Jurkat, Clone E6-1 (cell line): ENCODE data around the gene TBC1D22A.

Source experiments
- DNase-seq: peaks from one replicate; pipeline ENCODE4 v3.0.0-alpha.2; 2011; ENCODE audit warnings: low read depth, low spot score
- H3K4me3 ChIP-seq: 2 replicates; pipeline ENCODE4 v1.5.1; 2011; ENCODE audit warnings: mild to moderate bottlenecking, low read length, control low read depth, moderate library complexity

TBC1D22A gene

DNA sequence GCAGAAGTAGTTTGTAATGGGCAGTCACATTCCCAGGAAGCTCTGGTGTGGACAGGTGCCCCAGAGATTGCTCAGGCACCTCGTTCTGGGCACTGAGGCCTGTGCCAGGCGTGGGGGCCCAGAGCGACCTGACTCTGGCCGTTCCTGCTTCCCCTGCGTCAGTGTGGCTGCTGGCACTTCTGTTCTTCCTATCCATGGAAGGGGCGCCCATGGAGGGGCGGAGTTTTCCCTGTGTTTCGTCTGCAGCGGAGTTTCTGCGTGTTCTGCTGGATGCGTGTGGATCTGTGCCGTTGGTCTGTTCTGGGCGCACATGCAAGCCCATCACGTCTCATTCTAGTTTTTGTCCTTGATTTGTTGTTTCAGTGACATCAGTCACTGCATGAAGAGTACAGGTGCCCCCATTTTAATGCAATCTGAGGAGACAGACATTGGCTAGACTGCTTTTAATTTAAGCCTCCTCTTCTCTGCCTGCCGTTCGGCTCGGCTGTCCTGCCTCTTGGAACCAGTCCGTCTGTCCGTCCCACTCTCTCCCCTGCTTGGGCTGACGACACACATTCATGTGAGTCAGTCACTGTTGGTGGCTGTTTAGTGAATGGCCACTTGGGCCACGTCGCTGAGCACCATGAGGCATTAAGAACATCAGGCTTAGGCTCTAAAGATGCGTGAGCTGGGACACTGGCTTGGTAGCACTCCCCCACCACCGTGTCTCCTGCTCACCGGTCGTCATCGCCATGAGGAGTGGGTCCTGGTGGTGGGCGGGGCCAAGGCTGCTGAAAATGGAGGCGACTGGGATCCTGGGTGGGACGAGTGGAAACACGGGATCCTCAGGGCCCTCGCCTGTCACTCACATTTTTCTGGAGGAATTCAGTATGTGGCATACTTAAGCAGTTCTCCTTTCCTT is 255.8 kb downstream of the TBC1D22A start:
- H3K4me3 ChIP-seq, result no peak overlapping the region
- no peak for DNase-seq

DNA sequence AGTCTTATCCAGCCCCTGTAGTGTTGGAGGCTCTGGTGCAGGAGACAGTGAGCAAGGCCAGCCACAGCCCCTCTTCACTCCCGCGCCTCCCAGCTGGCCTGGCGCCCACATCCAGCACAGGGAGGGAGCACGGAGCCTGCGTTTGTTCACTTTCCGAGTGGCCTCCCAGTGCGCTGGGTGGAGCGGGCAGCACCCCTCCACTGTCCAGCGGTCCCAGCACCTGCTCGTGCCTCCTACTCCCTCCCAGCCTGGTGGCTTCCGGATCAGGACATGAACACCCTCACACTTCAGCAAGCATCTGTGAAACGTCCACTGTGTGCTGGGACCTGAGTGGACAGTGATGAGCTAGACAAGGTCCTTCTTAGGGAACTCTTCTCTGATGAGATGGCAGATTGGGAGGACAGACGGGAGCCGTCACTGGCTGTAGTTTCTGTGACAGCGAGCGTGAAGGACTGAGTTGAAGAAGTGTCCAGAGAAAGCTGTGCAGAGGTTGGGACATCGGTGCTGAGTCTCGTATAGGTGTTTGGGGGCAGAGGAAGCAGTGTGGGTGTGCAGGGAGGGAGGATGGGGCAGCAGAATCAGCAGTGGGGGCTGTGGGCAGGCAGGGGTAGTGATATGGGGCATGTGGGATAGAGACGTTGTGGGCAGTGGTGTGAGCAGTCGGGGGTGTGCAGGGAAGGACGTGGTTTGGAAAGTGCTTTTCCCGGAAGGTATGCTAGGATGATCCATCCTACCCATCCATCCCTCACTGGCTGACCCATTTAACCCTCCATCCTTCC is 256.8 kb downstream of the TBC1D22A start:
- no peak overlapping the region for H3K4me3 ChIP-seq
- DNase-seq, result no peak

DNA sequence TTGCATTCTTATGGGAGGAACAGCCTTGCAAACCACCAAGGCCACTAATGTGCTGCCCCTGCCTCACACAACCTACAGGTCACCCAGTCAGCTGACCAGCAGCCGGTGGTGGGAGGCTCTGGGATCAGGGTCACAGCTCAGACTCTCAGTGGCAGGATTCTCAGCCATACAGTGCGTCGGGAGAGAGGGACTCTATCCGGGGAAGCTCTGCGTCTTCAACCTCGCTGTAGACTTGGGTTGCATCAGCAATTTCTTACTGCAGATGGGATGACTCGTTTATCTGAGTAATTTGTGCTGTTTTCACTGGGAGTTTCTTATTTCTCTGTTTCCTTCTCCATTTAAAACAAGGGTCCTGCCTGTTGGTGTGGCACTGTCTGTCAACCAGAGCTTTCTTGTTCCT is 257.7 kb downstream of the TBC1D22A start:
- no peak overlapping the region for H3K4me3 ChIP-seq
- no peak for DNase-seq

DNA sequence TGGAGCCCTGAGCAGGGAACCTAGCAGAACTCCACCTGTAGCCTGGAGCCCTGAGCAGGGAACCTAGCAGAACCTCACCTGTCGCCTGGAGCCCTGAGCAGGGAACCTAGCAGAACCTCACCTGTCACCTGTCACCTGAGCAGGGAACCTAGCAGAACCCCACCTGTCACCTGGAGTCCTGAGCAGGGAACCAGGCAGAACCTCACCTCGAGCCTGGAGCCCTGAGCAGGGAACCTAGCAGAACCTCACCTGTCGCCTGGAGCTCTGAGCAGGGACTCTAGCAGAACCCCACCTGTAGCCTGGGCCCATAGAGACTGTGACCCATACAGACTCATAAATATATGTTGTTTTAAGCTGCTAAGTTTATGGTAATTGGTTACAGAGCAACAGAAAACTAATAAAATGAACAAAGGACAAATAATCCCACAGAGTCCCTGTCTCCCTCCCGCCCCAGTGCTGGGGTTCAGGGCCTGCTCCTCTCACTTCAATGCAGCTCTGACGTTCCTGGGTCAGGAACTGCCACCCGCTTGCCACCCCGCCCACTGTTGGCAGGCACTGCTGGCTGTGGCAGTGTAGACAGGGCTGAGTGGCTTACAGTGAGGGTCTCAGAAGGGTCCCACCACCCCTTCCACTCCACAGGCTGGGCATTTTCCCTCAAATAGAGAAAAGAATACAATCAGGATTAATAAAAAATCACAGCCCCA is 259.1 kb downstream of the TBC1D22A start:
- DNase-seq, result no peak
- H3K4me3 ChIP-seq, result no peak overlapping the region

GRCh38 chr22:47022075-47022473 is 259.6 kb downstream of the TBC1D22A start:
- no peak for DNase-seq
- no peak overlapping the region for H3K4me3 ChIP-seq

- no peak overlapping the region for H3K4me3 ChIP-seq
- no peak for DNase-seq
Measured at GRCh38 chr22:47022475-47022874, 260.0 kb downstream of the TBC1D22A start.

DNA sequence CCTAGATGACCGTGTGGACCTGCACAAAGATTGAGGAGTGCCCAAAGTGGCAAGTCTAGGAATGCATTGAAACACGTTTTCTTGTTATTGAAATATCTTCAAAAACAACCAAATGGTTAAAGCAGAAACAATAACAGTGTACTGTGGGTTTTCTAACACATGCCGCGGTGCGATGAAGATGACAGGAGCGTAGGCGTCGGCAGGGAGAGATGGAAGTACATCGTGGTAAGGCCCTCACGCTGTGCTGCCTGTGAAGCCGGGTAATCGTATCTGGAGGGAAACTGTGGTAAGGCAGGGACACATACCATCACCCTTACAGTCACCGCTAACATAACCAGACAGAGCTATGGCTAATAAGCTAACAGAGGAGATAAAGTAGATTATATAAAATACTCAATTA is 261.4 kb downstream of the TBC1D22A start:
- no peak for DNase-seq
- no peak overlapping the region for H3K4me3 ChIP-seq

DNA sequence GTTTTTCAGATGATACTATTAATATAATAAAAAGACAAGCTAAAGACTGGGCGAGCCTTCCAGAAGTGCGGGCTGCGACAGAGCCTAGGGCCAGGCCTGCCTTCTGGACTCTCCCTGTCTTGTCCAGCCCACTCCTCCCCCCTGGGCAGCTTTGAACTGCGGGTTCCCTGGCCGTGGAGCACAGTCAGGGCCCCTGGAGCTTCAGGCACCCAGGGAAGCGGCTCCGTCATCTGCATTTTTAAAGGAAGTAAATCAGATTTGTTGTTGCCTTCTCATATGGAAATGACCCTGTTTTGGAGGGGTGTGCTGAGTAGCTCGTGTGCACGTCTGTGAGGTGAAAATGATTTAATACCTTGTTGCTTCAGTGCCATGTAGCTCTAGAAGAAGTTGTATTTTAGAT is 265.3 kb downstream of the TBC1D22A start:
- no peak overlapping the region for H3K4me3 ChIP-seq
- DNase-seq, result no peak

GRCh38 chr22:47029244-47030074 is 267.0 kb downstream of the TBC1D22A start:
- no peak overlapping the region for H3K4me3 ChIP-seq
- DNase-seq, result no peak

DNA sequence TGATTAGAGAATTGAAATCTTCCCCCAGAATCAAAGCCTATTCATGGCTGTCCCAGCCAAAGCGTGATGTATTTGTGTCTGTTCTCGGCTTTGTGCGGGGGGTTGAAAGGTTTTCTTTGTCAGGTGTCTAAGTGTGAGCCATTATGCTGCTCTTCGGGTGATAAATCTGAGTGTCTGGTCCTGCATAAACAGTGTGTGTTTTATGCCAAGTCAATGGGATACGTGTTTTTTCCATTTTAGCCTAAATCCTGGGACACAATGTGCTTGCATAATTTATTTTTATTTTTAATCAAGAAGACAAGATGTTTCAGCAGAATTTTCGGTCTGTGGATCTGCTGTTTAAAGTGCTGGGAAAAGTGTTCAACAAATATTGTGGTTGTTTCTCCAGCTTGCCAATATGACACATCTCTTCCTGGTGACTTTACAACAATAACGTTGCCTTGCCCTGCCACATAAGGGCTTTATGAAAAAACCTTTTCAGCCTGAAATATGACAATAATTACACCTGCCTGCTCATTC is 267.8 kb downstream of the TBC1D22A start:
- no peak for DNase-seq
- H3K4me3 ChIP-seq, result no peak overlapping the region

DNA sequence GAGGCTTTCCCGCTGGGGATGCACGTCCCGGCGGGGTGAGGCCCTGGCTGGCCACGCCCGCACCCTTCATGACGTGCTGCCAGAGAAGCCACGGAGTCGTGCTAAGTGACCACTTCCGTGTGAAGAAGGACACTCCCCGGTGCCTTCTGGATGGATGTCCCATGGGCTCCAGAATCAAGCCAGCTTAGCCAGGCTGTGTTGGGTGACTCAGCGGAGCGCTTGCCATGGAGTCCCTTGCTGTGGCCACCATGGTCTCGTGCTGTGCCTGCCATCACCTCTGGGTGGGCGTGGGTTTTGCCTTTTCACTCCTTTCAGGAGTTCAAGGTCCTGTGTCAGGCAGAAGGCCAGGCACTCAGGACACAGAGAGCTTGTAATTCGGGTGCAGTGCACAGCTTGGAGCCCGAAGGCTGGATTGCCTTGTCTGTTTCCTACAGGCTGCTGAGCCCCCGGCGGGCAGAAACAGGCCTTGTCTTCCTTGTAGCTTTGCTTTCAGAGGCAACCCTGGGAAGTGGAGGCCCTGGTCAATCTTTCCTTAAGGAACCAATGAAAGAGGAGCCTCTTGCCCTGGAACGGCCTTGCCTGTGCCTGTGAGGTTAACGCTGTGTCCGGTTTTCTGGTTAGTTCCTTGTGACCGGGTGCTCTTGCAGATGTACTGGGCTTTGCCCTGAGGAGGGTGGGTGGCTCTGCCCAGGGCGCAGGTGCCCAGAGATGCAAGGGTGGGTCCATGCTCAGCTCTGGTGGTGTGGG is 268.6 kb downstream of the TBC1D22A start:
- no peak for DNase-seq
- H3K4me3 ChIP-seq, result no peak overlapping the region

- DNase-seq, result no peak
- H3K4me3 ChIP-seq, result no peak overlapping the region
Measured at GRCh38 chr22:47031628-47031915, 269.1 kb downstream of the TBC1D22A start.

GRCh38 chr22:47032091-47032943 is 269.9 kb downstream of the TBC1D22A start:
- no peak overlapping the region for H3K4me3 ChIP-seq
- no peak for DNase-seq

DNA sequence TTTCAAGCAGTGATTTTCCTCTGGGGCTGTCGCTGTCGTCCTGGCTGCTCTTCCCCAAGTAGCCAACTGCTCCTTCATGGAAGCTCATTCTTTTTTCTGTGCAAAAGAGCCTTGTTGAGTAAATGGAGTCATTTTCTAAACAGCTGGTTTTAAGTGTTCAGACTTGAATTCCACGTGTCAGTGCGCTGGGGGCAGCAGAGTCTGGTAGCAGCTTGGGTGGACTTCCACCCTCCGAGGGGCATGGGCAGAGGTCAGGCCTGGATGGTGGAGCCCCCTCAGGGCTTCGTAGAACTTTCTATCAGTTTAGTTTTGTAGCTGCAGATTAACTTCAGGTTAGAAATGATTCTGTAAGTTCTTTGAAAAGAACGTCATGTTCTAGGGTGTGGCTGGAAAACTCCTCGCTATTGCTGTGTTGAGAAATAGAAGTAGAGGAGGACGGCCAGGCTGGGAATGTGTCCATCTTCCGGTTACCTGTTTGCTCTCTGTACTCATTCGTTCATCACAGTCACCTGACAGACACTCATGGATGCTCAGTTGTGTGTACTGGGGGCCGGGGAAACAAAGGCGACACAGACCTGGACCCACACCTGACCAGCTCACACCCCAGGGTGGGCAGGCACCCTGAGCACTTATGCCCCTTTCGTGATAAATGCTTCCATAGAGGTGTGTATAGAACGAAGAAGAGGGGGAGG is 270.7 kb downstream of the TBC1D22A start:
- no peak for DNase-seq
- H3K4me3 ChIP-seq, result no peak overlapping the region

- no peak overlapping the region for H3K4me3 ChIP-seq
- no peak for DNase-seq
Measured at GRCh38 chr22:47033648-47034000, 271.2 kb downstream of the TBC1D22A start.

DNA sequence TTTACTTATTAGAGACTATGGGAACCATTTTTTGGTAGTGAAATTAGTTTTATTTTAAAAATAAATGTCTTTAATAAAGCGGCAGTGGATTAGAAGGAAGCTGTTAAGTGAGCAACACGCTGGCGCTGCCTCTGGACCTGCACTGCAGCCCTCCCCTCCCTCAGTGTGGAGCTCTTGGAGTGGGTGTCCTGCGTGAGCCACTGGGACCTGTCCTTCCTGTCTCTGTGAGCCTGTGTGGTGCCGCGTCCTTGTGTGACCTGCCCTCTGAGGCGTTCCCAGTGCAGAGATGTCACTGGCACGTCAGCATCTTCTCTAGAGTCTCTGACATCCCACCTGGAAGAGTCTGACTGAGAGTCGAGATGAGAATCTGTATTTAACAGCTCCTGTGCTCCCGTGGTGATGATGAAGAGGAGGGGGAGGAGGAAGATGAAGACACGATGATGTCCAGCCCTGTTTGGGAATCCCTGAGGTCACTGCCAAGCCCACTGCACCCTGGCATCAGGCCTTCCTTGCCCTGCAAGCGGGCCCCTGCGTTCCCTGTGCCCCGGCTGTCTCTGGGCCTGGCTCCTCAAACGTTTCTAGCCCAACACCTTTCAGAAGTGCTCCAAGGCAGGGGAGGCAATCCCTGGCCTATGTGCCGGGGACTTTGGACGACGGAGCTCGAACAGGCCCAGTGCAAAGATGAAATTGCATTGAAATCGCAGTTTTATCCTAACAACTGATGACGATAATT is 271.8 kb downstream of the TBC1D22A start:
- DNase-seq, result no peak
- no peak overlapping the region for H3K4me3 ChIP-seq
